HG02840 (cell line): ENCODE data around the gene XPO1.
"Not testable (repeated sequence)": the region's sequence is repeated elsewhere in the genome, so short reads cannot be mapped to it uniquely, and the experiment has no call there.

Experiments
- ATAC-seq: cut with Tn5 transposase; IDR thresholded peaks from one replicate; pipeline ENCODE4 v1.9.1; 2021; ENCODE audit warnings: mild to moderate bottlenecking, moderate library complexity, moderate number of reproducible peaks; ENCODE audit not compliant: unreplicated experiment, low FRiP score

Gene XPO1

GRCh38 chr2:61536180-61536571 is 2.0 kb downstream of the XPO1 start:
- ATAC-seq = no peak

- ATAC-seq = no peak
These were observed 2.7 kb downstream of the XPO1 start for GRCh38 chr2:61535449-61535848.

GRCh38 chr2:61534926-61535325 is 3.2 kb downstream of the XPO1 start:
- no peak for ATAC-seq

- no peak for ATAC-seq
These were observed 7.4 kb downstream of the XPO1 start for GRCh38 chr2:61530749-61531148.

- ATAC-seq = no peak
These were observed 8.0 kb downstream of the XPO1 start for GRCh38 chr2:61529944-61530735.

- no peak for ATAC-seq
These were observed 17.9 kb downstream of the XPO1 start for GRCh38 chr2:61520261-61520660.

- no peak for ATAC-seq
These were observed 25.3 kb downstream of the XPO1 start for GRCh38 chr2:61512768-61513398.

GRCh38 chr2:61510674-61511671 is 27.2 kb downstream of the XPO1 start:
- ATAC-seq = no peak

- no peak for ATAC-seq
These were observed 33.2 kb downstream of the XPO1 start for GRCh38 chr2:61504949-61505348.

- ATAC-seq = no peak
These were observed 39.1 kb downstream of the XPO1 start for GRCh38 chr2:61499060-61499459.

GRCh38 chr2:61493523-61493942 is 44.6 kb downstream of the XPO1 start:
- no peak for ATAC-seq

- no peak for ATAC-seq
These were observed 45.7 kb downstream of the XPO1 start for GRCh38 chr2:61492476-61492875.

GRCh38 chr2:61485281-61485680 is 52.9 kb downstream of the XPO1 start:
- ATAC-seq = no peak

- no peak for ATAC-seq
These were observed 60.1 kb downstream of the XPO1 start for GRCh38 chr2:61478086-61478485.

- ATAC-seq = not testable (repeated sequence)
These were observed 61.1 kb downstream of the XPO1 start for GRCh38 chr2:61476929-61477589.

- ATAC-seq = peak; percentile 8
These were observed 66.0 kb downstream of the XPO1 start for GRCh38 chr2:61471905-61472805.

- peak; percentile 72 for ATAC-seq
These were observed 66.9 kb downstream of the XPO1 start, which contains the start of gene USP34 for GRCh38 chr2:61470965-61471904. Gene USP34 (minus strand): TSS chr2:61471087. CDS start chr2:61470692, 395 bp downstream.
